ENCODE results near the gene ZNF598. TPM values are rescaled to one million over a fixed set of nuclear protein-coding genes. Genes with fewer than 3 reads are reported as not detected.
A peak's percentile ranks its signal among the peaks of the same experiment; 100 is the strongest.

ZNF598 gene
- total and polyA plus RNA-seq, 10 of the 15 experiments (the other 5 are each of a cell fraction or from before 2014, with no cell fraction given) = 0.08 to 74.0 (median 14.4) TPM

GRCh38 chr16:2023092-2024031, 13.7 kb upstream of the ZNF598 start:
- peak; percentile 84 for ATAC-seq
- WGBS (ENCODE audit: insufficient coverage, insufficient replicate concordance, low lambda C conversion rate, missing lambda C conversion rate) = 15% methylated on average over 40 of the region's 53 CpGs
- in situ Hi-C loops (cut with MboI) (loop anchor here (5.0 kb wide), 1 partner anchor 119 kb away; no protein-coding TSS in a partner anchor), intact Hi-C loops (cut with micrococcal nuclease; ENCODE audit: unreplicated experiment) (loop anchor here (1.0 kb wide), 1 partner anchor 117 kb away; no protein-coding TSS in a partner anchor)
- Histone ChIP-seq H3K4me3 (peak overlapping the region; percentile 19; the same call in 1 of the 2 replicates), H3K36me3 (ENCODE audit: control insufficient read depth in 2 of 2, insufficient read depth in 2 of 2, low read length in 1 of 2) (no peaks in the 10 kb centered on the region), H3K27me3 (replicated peaks in 1 of 2; ENCODE audit: control insufficient read depth in 2 of 2, insufficient read depth in 2 of 2, low read length in 1 of 2) (peaks cover 14 to 17% of the 10 kb centered on the region in 2 experiments), H3K27ac (ENCODE audit: control insufficient read depth, insufficient read depth) (no peak overlapping the region), H3K4me2 (ENCODE audit: control insufficient read depth, insufficient read depth) (peak overlapping the region; percentile 93), H3K4me1 (ENCODE audit: control insufficient read depth, insufficient read depth, low read length) (peaks cover 7% of the 10 kb centered on the region), H4K20me1 (ENCODE audit: control insufficient read depth, insufficient read depth) (peaks cover 5% of the 10 kb centered on the region; the same call in 1 of the 2 replicates), H2AFZ (ENCODE audit: control insufficient read depth, low read depth, low read length) (peak overlapping the region; percentile 90), H3K9ac (ENCODE audit: control insufficient read depth, insufficient read depth, low read length) (0 out of 2 replicates have a peak overlapping the region, but pooled peaks have one; percentile 43), H3K9me3 (replicated peaks; ENCODE audit: control insufficient read depth, insufficient read depth, low read length) (no peaks in the 10 kb centered on the region), H3K79me2 (ENCODE audit: control insufficient read depth, insufficient read depth, low read length) (no peaks in the 10 kb centered on the region)
- peak; percentile 51 for DNase-seq (ENCODE audit: low read depth, low spot score)
- RAD21 ChIA-PET (ENCODE audit: unreplicated experiment) = interaction anchor here (1.0 to 2.2 kb wide), 5 partner anchors 21 to 117 kb away, joined by 3 to 21 read pairs (median 3); partner anchors contain the start of genes NTHL1 and TSC2
- POLR2A ChIA-PET = interaction anchor here (0.6 to 1.5 kb wide), 3 partner anchors 27 to 132 kb away, joined by 3 to 7 read pairs (median 4); partner anchors contain the start of gene TRAF7
- SMC1A ChIA-PET (ENCODE audit: uncharacterized antibody, unreplicated experiment) = interaction anchor here (0.9 to 1.6 kb wide), 5 partner anchors 98 to 228 kb away, joined by 3 to 10 read pairs (median 4); partner anchors contain the start of gene ECI1
- BruUV-seq (replicated peaks) = no TSS peak
- CTCF ChIA-PET = interaction anchor here (0.6 to 4.4 kb wide), 17 partner anchors 9 to 228 kb away, joined by 3 to 79 read pairs (median 6); partner anchors contain the start of genes ECI1, NTHL1, PKD1 and RAB26
- peak; percentile 97 for FAIRE-seq
- TF ChIP-seq RB1 (IDR thresholded peaks at IDR 0.05; ENCODE audit: borderline replicate concordance) (peak; percentile 80), POLR2A (IDR thresholded peaks at IDR 0.05; ENCODE audit: low read depth, low read length) (peak; percentile 29; the same call in 1 of the 2 replicates), RAD21 (IDR thresholded peaks at IDR 0.05; ENCODE audit: insufficient read depth, low read depth, low read length) (peak; percentile 90), SPI1 (IDR thresholded peaks at IDR 0.05; ENCODE audit: borderline replicate concordance, insufficient read depth, low read depth, low read length) (peak; percentile 32; the same call in 1 of the 2 replicates), KLF5 (IDR thresholded peaks at IDR 0.05; ENCODE audit: partially characterized antibody) (peak; percentile 40), HDGF (IDR thresholded peaks at IDR 0.05) (0 out of 2 replicates have a peak, but pooled peaks have one; percentile 43), NBN (IDR thresholded peaks at IDR 0.05) (0 out of 2 replicates have a peak, but pooled peaks have one; percentile 33), TCF3 (IDR thresholded peaks at IDR 0.05; ENCODE audit: borderline replicate concordance, insufficient read depth, low read depth, low read length) (0 out of 2 replicates have a peak, but pooled peaks have one; percentile 22), SUZ12 (IDR thresholded peaks at IDR 0.05; ENCODE audit: unreplicated experiment) (no peak), SP1 (IDR thresholded peaks at IDR 0.05; ENCODE audit: low read depth, low read length) (peak; percentile 71), CREB1 (IDR thresholded peaks at IDR 0.05; ENCODE audit: low read depth) (peak; percentile 52; the same call in 1 of the 2 replicates), IKZF1 (conservative IDR thresholded peaks at IDR 0.05) (no peak; the same call in 1 of the 2 replicates), PAX5 (IDR thresholded peaks at IDR 0.05; ENCODE audit: borderline replicate concordance, low read depth, low read length) (0 out of 2 replicates have a peak, but pooled peaks have one; percentile 11), JUND (IDR thresholded peaks at IDR 0.05; ENCODE audit: low read depth, low read length) (0 out of 2 replicates have a peak, but pooled peaks have one; percentile 31), HCFC1 (IDR thresholded peaks at IDR 0.05; ENCODE audit: low read length) (0 out of 2 replicates have a peak, but pooled peaks have one; percentile 16), NFYA (IDR thresholded peaks at IDR 0.05; ENCODE audit: borderline replicate concordance, low read depth, low read length) (no peak)
- TF ChIP-seq, protein P1, sequence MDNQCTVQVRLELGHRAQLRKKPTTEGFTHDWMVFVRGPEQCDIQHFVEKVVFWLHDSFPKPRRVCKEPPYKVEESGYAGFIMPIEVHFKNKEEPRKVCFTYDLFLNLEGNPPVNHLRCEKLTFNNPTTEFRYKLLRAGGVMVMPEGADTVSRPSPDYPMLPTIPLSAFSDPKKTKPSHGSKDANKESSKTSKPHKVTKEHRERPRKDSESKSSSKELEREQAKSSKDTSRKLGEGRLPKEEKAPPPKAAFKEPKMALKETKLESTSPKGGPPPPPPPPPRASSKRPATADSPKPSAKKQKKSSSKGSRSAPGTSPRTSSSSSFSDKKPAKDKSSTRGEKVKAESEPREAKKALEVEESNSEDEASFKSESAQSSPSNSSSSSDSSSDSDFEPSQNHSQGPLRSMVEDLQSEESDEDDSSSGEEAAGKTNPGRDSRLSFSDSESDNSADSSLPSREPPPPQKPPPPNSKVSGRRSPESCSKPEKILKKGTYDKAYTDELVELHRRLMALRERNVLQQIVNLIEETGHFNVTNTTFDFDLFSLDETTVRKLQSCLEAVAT (IDR thresholded peaks at IDR 0.05) = 0 out of 2 replicates have a peak, but pooled peaks have one; percentile 22
- TF ChIP-seq, protein P2, sequence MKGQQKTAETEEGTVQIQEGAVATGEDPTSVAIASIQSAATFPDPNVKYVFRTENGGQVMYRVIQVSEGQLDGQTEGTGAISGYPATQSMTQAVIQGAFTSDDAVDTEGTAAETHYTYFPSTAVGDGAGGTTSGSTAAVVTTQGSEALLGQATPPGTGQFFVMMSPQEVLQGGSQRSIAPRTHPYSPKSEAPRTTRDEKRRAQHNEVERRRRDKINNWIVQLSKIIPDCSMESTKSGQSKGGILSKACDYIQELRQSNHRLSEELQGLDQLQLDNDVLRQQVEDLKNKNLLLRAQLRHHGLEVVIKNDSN (IDR thresholded peaks at IDR 0.05; ENCODE audit: borderline replicate concordance, extremely low read length, insufficient read depth, low read depth, low read length) = no peak
- TF ChIP-seq, protein P3, sequence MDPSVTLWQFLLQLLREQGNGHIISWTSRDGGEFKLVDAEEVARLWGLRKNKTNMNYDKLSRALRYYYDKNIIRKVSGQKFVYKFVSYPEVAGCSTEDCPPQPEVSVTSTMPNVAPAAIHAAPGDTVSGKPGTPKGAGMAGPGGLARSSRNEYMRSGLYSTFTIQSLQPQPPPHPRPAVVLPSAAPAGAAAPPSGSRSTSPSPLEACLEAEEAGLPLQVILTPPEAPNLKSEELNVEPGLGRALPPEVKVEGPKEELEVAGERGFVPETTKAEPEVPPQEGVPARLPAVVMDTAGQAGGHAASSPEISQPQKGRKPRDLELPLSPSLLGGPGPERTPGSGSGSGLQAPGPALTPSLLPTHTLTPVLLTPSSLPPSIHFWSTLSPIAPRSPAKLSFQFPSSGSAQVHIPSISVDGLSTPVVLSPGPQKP (IDR thresholded peaks at IDR 0.05; ENCODE audit: low read depth, low read length) = peak; percentile 77
